Measurements from ENCODE around the gene MAML3. TPM values are rescaled to one million over a fixed set of nuclear protein-coding genes. Genes with fewer than 3 reads are reported as not detected.

MAML3 gene
- total RNA-seq, 1 donor from 2014 or later = 13.9 TPM

DNA sequence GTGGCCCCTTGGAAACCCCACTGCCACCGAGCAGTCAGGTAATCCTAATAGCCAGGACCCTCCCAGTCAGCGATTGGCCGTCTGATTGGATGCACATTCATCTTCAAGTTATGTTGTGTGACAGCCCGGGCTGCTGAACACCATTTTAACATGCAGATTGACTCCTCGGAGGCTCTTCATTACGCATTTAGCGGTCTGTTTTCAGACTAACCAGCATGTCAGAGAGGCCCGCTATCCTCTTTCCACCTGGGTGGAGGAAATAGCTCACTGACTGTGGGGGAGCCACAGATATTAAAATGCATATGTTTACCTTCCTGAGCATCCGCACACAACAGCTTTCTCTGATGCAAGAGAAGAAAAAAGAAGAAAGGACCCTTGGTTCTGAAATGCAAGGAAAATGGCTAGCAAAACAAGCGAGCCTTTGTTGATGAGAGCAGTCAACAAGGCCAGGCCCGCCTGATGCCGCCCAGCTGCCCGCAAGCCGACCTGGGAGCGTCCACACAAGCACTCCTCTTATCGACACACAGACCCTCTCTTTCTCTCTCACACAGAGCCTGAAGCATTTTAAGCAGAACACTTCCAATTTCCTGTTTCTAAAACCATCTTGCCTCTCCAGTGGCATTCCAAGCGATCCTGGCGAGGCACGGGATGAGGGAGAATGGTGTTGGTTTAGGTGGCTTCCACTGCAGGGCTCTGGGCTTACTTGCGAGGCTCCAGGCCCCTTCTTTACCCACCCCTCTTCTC, 370.1 kb downstream of the MAML3 start:
- no peak for DNase-seq (ENCODE audit: low spot score)

DNA sequence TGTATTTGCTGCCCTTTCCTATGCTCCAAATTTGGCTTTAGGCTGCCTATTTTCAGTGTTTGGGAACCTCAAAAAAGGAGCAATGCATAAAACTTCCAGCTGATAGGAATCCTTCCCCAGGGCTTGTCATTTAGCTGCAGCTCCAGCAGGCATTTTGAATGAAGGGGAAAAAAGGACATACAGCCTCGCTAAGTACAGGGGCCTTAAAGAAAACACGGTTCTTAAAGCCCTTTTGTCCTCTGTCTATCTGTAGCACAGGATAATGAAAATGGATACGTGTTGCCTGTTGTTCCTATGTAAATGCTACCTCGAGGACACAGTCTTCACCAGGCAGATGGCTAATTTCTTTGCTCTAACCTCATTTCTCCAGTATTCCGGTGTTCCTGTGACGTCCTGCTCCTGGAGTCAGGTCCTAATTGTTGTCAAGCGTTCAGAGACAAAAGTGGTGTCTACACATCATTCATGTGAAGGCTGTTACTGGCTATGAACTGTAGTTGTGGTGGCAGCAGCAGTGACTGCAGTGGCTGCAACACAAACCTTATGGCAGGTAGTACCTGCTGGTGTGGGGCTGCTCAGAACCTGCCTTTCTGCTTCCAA, 371.0 kb downstream of the MAML3 start:
- no peak for DNase-seq (ENCODE audit: low spot score)

DNA sequence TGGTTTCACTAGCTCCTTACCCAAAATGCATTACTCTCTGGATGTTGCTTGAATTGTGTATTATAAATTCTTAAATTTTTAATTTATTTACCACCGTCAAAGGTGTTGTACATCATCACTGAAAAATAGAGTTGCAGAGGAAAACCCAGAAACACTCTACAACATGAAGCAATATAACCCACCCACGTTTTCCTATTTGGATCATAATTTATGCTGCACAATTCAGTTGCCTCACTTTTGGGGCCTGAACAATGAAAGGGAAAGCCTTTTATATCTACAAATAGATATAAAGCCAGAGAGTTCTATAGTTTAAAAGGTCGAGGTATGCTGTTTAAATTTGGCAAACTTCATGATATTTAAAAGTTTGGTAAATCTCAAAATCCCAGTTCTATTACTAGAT, 372.9 kb downstream of the MAML3 start:
- no peak for DNase-seq (ENCODE audit: low spot score)

- DNase-seq (ENCODE audit: low spot score) = no peak
Observed at GRCh38 chr4:139779691-139780090, 374.3 kb downstream of the MAML3 start.

DNA sequence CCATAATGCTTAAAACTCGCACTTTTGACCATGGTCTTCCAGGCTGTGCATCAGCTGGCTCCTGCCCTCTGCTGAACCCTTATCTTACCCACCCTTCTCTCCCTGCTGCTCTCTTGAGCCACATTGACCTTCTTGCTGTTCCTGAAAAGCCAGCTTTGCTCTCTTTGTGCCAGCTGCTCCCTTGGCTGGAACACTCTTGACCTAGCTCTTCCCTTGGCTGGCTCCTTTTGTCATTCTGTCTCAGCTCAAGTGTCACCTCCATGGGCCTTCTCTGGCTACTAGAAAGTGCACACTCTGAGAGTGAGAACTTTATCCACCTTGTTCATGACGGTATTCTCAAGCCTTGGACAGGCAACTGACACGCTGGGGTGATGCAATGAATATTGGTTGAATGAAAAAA, 376.2 kb downstream of the MAML3 start:
- DNase-seq (ENCODE audit: low spot score) = no peak

DNA sequence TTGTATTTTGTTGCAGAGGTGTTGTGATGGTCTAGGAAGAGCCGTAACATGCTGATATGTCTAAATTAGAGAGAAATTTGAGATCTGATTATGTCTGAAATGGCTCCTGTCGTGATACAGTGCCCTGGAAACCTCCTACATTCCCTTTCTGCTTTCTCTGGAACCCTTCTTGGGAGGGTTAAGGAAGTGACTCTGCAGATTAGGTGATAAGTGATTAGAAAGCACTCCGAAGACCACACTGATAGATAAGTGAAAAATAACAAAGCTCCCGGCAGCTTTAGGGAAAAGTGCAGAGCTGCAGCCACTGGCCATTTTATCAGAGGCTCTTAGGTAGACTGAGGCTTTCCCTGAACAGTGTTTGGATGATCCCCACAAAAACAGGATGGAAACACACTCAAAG, 377.7 kb downstream of the MAML3 start:
- DNase-seq (ENCODE audit: low spot score) = no peak

DNA sequence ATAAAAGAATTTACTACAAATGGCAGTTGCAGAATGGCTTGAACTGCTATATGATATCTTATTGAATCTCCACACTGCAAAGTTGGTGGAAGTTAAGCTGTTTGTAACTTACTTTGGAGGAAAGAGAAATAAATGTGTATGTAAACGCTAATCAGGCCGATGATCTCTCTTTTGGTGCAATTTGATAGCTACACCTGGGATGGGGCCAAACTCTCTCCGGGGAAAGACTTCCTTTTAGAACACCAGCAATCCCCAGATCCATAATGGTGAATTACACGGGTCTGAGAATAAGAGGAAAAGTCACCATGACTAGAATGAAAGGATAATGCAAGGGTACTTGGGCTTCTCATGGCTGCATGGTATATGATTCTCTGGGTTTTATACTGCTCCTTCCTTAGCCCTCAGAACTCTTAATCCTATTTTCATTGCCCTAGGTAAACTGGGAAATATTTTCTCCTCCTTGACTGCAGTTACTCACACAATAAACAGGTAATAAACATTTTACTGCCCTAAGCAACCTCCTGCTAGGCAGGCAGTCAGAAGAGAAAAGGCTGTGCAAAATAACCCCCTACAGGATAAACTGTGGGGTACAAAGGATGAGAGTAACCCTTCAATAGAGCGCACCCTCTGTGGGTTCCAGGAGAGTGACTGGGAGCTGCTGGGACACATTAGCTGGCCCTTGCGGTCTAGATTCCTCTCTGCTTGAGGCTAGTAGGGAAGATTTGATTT, 379.1 kb downstream of the MAML3 start:
- no peak for DNase-seq (ENCODE audit: low spot score)

GRCh38 chr4:139773560-139774318, 380.2 kb downstream of the MAML3 start:
- DNase-seq (ENCODE audit: low spot score) = no peak

GRCh38 chr4:139770361-139770760, 383.6 kb downstream of the MAML3 start:
- no peak for DNase-seq (ENCODE audit: low spot score)

DNA sequence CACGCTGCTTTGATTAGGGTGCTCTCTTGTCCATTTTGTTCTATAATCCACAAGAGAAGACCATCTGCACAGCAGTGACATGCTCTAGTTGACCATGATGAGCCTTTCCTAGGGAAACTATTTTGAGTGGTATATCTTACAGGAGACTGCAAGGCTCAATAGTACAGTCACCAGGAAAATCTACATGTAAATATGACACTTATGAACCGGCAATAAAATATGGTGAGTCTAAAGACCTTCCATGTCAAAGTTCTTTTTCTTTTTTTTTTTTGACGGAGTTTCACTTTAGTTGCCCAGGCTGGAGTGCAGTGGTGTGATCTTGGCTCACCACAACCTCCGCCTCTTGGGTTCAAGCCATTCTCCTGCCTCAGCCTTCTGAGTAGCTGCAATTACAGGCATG, 384.6 kb downstream of the MAML3 start:
- no peak for DNase-seq (ENCODE audit: low spot score)

- DNase-seq (ENCODE audit: low spot score) = no peak
Observed at GRCh38 chr4:139768896-139769295, 385.1 kb downstream of the MAML3 start.

DNA sequence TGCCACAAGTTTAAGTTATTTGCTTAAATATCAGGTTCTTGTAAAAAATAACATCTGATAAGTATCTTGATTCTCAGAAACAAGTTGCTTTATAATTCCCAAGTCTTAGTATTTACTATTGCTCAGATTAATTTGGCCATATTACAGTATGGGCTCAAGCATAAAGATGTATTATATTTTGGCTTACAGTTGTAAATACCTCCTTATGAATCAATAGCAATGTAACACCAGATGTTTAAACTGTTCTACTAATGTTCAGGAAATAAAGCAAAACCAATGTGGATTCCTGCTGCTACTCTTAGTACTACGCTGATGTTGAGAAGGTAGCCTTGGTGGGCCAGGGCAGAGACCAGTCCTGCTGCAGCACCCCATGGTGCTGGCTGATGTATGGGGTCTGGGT, 385.6 kb downstream of the MAML3 start:
- no peak for DNase-seq (ENCODE audit: low spot score)

DNA sequence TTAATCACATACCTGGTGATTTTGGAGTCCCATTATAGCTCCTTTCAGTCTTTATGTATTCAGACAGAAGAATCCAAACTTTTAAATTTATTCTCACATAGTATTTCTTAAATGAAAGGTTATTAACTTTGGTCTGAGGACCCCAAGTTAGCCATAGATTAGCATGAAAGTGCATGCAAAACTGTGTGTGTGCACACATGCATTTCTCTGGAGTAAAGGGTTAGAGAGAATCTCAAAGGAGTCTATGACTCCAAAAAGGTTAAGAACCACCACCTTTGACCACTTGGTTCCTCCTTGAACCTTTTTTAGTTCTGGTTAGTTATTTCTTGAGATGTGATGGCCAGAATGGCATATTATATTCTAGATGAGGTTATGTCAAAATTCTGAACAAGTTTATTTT, 386.4 kb downstream of the MAML3 start:
- no peak for DNase-seq (ENCODE audit: low spot score)

GRCh38 chr4:139767168-139767567, 386.8 kb downstream of the MAML3 start:
- DNase-seq (ENCODE audit: low spot score) = no peak

- no peak for DNase-seq (ENCODE audit: low spot score)
Observed at GRCh38 chr4:139764686-139765310, 389.2 kb downstream of the MAML3 start.

GRCh38 chr4:139764182-139764581, 389.8 kb downstream of the MAML3 start:
- DNase-seq (ENCODE audit: low spot score) = no peak

GRCh38 chr4:139763672-139764071, 390.3 kb downstream of the MAML3 start:
- no peak for DNase-seq (ENCODE audit: low spot score)

DNA sequence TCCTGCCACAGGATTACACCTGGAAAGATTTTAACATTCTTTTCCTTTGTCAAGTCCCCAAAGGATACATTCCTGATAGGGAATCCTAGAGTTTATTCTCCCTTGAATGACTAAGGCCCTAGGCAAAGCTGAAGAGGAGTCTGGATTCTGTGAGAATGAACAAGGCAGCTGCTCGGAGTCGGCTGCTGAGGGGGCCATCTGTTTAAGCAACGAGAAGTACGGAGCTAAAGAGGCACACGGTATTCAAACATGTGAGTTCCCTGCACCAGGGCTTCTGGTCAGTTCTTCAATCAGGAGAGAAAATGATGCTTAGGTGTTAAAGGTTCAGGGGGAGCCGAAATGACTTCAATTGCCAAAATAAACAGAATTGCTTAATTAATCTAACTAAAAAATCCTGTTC, 390.8 kb downstream of the MAML3 start:
- no peak for DNase-seq (ENCODE audit: low spot score)

- no peak for DNase-seq (ENCODE audit: low spot score)
Observed at GRCh38 chr4:139762720-139763119, 391.3 kb downstream of the MAML3 start.

- no peak for DNase-seq (ENCODE audit: low spot score)
Observed at GRCh38 chr4:139761461-139761860, 392.5 kb downstream of the MAML3 start.

DNA sequence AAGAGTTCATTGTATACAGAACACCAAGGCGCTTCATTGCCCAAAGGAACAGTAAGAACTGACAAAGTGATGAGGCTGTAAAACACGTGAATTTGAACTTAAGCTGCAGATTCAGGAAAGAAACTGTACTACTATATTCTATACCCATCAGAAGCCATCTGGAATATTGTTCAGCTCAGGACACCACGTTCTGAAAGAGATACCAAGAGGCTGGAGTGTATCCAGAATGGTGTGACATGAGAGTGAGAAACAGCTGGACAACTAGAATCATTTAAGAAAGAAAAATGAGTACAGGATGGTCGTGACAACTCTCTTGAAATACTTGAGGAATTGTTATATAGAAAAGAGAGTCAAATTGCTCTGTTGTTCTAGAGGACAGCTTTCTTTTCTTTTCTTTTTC, 393.4 kb downstream of the MAML3 start:
- no peak for DNase-seq (ENCODE audit: low spot score)

DNA sequence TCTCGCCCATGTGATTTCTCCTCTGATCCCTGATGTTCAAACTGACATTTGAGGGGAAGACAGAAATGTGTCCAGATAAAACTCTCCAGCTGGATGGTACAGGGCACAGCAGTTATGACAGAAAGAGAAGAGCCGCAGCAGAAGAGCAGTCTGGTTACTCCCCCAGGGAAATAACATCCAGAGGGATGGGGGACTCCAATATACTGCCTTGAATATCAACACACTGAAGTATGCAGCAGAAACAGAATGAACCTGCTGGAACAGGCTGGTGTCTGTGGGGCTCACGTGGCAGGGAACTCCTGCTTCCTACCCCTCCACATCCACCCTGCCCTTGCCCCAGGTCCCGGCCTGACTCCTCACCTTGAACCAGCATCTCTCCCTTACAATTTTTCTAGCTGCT, 394.9 kb downstream of the MAML3 start:
- no peak for DNase-seq (ENCODE audit: low spot score)
